HEK293T (cell line): Measurements from ENCODE around the gene MTA3.
"Not testable (repeated sequence)": the region's sequence is repeated elsewhere in the genome, so short reads cannot be mapped to it uniquely, and the experiment has no call there.

Experiments used
- FOXM1 ChIP-seq: fragments of 450-650 bp; IDR thresholded peaks from 2 replicates; pipeline ENCODE4 v1.6.1; 2017; ENCODE audit warnings: mild to moderate bottlenecking, borderline replicate concordance
- SUZ12 ChIP-seq: fragments of 450-650 bp; IDR thresholded peaks from 2 replicates; pipeline ENCODE4 v1.6.1; 2016; ENCODE audit warnings: mild to moderate bottlenecking

GRCh38 chr2:42606166-42606565 lies 37.7 kb downstream of the MTA3 start:
- not testable (repeated sequence) for TF ChIP-seq FOXM1, SUZ12
